ENCODE results near the gene CYP2A7.

DNA sequence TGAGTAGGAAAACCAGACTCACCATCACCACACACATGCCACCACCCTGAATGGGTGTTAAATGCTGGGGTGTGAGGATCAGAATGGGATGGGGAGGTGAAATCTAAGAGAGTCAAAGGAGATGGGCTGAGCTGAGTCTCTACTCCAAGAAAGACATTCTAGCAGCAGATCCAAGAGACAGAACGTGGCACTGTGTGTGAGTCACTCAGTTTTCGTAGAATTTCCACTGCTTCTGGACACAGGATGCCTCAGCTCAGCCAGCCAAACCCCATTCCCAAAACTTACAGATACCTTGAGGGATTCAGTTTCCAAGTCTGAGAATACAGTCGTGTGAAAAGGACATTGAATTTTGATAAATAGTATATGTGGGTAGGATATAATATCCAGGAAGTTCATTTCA is 7.3 kb upstream of the CYP2A7 start:
- TF ChIP-seq, protein P1, sequence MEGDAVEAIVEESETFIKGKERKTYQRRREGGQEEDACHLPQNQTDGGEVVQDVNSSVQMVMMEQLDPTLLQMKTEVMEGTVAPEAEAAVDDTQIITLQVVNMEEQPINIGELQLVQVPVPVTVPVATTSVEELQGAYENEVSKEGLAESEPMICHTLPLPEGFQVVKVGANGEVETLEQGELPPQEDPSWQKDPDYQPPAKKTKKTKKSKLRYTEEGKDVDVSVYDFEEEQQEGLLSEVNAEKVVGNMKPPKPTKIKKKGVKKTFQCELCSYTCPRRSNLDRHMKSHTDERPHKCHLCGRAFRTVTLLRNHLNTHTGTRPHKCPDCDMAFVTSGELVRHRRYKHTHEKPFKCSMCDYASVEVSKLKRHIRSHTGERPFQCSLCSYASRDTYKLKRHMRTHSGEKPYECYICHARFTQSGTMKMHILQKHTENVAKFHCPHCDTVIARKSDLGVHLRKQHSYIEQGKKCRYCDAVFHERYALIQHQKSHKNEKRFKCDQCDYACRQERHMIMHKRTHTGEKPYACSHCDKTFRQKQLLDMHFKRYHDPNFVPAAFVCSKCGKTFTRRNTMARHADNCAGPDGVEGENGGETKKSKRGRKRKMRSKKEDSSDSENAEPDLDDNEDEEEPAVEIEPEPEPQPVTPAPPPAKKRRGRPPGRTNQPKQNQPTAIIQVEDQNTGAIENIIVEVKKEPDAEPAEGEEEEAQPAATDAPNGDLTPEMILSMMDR (IDR thresholded peaks at IDR 0.05): no peak
- no peak for TF ChIP-seq POLR2A (IDR thresholded peaks at IDR 0.05)
